Purkinje cell (primary cell): ENCODE results near the gene DYSF. TPM values are rescaled to one million over a fixed set of nuclear protein-coding genes. Genes with fewer than 3 reads are reported as not detected.

ENCODE experiments used
- polyA plus RNA-seq: library from polyadenylated mRNA; unstranded; fragments of >200 nt; fragmentation: Nextera tagmentation; gene quantifications from 2 replicates; pipeline ENCODE4 v1.2.1, GENCODE V29; 2014

The DYSF gene
- not detected in 2 replicates for polyA plus RNA-seq

DNA sequence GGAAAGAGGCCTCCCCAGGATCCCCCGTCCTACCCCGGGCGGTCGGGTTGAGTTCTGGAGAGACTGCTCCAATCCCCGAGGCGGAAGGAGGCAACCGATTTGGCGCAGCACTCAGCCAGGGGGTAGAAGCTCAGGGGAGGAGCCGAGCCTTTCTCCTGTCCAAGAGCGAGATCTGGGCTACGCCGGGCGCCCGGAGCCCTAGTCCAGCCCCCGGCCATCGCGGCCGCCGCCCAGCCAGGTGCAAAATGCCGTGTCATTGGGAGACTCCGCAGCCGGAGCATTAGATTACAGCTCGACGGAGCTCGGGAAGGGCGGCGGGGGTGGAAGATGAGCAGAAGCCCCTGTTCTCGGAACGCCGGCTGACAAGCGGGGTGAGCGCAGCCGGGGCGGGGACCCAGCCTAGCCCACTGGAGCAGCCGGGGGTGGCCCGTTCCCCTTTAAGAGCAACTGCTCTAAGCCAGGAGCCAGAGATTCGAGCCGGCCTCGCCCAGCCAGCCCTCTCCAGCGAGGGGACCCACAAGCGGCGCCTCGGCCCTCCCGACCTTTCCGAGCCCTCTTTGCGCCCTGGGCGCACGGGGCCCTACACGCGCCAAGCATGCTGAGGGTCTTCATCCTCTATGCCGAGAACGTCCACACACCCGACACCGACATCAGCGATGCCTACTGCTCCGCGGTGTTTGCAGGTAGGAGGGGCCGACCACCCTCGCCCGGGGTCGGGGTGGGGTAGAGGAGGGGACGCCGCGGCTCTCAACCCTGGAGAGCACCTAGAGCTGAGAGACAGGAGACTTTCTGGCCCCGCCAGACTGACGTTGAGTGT is at the start of gene DYSF:
Gene DYSF, plus strand, starts transcription at position 158 of the 817 bp plus-strand sequence.

Other genes with a start within 250 kb of the DYSF start
- 1.2 and 1.4 TPM in 2 replicates for gene PAIP2B, start 226.5 kb upstream of the DYSF start, polyA plus RNA-seq
- gene ZNF638, start 121.8 kb upstream of the DYSF start, polyA plus RNA-seq: 137 and 172 TPM in 2 replicates